Nucleus accumbens (tissue), 56 donors: ENCODE results near the gene UROS.
A peak's percentile ranks its signal among the peaks of the same experiment; 100 is the strongest.

ENCODE experiments used
- DNase-seq, 56 donors: peaks; one replicate each; lab custom pipeline; 2025; lab: John Stamatoyannopoulos, UW

UROS gene

GRCh38 chr10:125822878-125823662 lies at the start of gene UROS, which contains the start of gene BCCIP:
Gene UROS (minus strand): TSS chr10:125823258. CDS start chr10:125816499, 6,759 bp downstream.
Gene BCCIP (plus strand): TSS chr10:125823546. CDS start chr10:125823558, 12 bp downstream.
- DNase-seq, result peak in 55 of 56 donors; percentile 40 to 98 (median 87)

GRCh38 chr10:125871338-125871737 lies 48.3 kb upstream of the UROS start:
- DNase-seq, result no peak

DNA sequence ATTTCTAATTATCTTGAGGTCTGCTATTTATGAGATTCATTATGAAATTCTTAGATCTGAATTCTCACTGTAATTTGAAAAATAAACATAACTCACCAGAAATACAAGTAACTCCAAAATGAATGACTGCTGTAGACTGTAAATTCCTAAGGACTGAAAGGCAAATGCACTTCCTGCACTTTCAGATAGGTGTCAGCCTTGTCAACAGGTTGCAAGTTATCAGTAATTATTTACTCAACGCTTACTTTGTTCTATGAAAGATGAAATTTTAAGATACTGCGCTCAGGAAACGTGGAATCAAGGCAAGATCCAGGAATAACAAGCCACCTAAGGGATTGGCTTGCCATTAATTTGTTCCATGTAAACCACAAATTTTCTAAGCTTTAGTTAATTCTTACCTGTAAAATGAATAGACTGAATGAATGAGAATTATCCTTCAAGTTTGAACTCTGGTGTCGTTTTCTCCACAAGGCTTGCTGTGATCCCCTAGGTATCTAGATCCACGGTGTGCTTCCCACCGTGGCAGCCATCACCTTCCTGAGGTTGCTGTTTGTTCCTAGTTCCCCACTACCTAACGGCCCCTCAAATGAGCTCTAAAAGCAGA lies 45.4 kb upstream of the UROS start:
- DNase-seq, result peak in 1 of 56 donors; percentile 12

GRCh38 chr10:125866421-125867029 lies 43.5 kb upstream of the UROS start:
- DNase-seq, result no peak

DNA sequence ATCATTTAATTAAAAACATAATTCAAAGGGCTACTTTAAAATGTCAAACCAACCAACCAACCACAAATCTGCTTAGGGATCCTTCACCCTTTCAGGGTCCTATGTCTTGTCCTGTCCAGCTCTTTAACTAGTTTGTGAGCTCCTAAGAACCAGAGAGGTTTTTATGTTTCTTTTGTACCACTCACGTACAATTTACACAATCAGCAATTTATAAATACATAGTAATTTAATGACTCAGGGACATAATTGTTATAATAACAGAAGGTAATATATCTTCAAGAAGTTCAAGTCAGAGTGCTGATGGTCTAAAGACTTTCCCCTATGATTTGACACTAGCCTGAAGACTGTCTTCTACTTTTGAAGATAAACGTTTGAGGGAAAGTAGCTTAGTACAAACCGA lies 42.1 kb upstream of the UROS start:
- no peak for DNase-seq

GRCh38 chr10:125859128-125859817 lies 36.2 kb upstream of the UROS start:
- DNase-seq, result no peak

DNA sequence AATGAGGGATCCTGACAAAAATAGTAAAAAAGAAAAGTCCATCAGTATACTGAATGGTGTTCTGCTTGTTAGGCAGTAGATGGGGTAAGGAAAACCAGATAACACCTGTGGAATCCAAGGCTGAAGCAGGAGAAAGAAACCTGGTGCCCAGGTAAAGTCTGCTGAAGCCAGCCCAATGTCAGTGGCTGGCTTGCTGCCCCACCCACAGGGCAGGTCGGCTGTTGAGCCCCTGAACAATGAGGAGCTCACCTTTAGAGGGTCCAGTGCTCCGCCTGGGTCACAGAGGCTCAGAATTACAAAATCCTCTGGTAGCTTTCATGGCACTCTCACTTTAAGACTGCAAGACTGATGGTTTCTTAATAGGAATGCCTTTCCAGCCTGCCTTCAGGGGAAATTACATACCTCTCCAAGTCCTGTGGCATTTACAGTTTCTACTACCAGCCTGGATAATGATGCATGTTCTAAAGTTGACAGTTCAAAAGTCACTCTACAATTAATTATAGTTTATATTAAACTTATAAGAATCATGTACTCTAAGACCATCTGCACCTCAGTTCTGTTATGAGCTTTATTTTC lies 34.2 kb upstream of the UROS start:
- DNase-seq, result no peak

GRCh38 chr10:125852487-125852886 lies 29.4 kb upstream of the UROS start:
- DNase-seq, result peak in 1 of 56 donors; percentile 14

GRCh38 chr10:125850766-125851731 lies 28.0 kb upstream of the UROS start:
- DNase-seq, result no peak

DNA sequence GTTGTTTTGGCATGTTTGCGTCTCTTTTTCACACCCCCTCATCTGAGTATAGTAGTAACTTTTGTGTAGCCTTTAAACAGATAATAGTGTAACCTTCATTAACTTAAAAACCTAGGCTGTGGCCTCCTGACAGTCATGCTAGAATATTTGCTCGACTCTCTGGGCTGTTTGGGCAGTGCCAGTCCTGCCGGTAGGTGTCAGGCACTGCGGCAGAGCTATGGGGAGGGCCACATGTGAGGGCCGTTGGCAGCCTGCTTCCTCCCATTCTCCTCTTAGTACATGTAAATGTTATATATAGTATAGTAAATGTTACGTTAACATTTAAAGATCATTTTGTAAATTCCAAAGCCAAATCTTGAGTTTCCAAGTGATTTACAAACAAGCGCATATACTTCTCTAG lies 26.4 kb upstream of the UROS start:
- no peak for DNase-seq

- no peak for DNase-seq
Observed at GRCh38 chr10:125848857-125849256, 25.8 kb upstream of the UROS start.

DNA sequence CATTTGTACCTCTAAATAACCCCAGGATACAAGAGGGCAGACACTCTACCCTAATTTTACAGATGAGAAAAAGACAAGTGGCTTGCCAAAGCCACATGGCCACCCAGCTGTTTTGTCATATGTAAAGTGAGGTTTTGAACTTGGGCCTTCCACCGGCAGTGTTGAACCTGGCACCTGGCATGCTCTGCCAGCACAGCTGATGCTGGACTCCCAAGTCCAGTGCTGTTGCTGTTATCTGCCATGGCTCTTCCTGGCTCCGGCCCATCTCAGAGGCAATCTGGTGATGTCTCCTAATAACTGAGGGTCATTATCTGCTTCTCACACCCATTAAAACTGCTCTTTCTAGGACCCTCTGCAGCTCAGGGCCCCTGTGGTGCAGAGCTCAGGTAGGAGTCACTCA lies 25.3 kb upstream of the UROS start:
- DNase-seq, result no peak

DNA sequence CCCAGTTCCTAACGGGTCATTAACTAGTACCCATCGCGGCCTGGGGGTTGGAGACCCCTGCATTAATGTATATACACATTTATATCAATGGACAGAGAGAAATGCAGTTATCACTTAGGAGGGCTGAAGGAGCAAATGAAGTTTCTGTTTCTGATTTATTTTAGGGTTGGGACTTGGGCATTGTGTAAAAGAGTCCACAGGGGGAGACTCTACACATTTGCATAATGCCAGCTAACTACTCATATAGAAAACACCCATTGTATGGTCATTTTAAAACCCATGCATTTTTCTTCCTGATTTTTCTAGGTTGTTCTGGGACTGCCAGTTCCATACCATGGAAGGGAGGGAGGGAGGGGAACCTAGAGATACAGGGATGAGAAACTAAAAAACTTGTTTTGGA lies 23.8 kb upstream of the UROS start:
- no peak for DNase-seq

- peak in 1 of 56 donors; percentile 10 for DNase-seq
Observed at GRCh38 chr10:125845617-125846016, 22.6 kb upstream of the UROS start.

DNA sequence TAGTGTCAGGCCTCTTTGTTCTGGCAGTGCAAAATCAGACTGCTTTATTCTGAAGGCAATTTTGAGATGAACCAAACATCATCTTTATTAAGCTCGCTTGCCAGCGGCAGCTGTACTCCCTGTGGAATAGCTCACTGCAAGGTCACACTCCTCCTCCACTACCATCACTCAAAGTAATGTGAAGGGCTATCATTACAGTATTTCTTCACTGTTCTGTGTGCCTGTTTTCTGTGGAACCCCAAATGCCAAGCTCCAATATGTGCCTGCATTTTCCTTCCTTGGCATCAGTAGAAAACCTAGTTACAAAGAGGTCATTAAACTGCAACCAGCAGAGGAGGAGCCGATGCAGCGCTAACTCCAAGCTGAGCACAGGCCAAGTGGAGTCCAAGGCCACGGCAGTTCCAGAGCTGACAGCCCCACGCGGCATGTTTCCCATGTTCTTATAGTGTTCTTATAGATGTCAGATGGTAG lies 21.7 kb upstream of the UROS start:
- peak in 21 of 56 donors; percentile 6 to 49 (median 21) for DNase-seq

DNA sequence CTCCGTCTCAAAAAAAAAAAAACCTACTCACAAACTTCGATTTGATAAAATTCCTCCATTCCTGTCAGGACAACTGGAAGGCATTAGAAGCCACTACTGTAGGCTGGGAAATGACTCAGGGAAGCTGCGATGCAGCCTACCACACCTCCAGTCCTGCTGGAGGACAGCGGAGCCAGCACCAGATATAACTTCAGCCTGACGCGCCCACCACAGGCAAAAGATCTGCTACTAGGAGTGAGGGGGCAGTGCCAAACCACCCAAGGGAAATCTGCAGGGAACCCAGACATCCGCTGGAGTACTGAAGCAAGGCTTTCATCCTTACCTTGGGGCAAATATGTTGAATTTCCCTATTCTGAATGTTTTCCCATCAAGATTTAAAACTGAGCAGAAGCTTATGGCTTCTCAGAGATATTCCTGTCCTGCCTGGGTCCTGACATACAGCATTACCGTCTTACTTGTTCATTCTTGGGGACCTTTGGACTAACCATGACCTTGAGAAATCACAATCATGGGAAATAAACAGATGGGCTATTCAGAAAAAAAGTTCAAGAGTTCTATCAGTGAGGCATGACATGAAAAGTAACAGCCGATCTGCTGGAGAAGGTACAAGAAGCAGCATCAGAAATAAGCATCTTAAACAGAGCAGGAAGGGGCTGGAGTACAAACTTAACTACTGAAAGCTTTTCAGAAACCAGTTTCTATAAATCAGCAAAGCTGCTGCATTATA lies 20.7 kb upstream of the UROS start:
- no peak for DNase-seq

DNA sequence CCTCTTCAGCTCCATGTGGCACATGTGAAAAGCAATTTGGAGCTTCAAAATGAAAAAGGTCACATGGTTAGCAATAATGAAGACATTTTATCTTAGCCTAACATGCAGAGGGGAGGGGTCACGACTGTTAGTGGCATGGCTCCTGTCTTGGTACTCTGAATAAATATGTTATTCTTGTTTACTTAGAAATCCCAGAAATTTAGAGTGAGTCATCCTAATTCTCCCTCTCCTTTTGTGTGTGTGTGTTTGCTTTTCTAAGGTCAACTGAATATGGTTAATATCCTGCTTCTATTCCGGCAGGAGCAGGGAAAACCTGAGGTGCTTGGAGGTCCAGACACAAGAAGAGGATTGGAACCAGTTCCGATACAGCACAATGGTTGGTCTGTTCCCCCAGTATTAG lies 17.9 kb upstream of the UROS start:
- no peak for DNase-seq

DNA sequence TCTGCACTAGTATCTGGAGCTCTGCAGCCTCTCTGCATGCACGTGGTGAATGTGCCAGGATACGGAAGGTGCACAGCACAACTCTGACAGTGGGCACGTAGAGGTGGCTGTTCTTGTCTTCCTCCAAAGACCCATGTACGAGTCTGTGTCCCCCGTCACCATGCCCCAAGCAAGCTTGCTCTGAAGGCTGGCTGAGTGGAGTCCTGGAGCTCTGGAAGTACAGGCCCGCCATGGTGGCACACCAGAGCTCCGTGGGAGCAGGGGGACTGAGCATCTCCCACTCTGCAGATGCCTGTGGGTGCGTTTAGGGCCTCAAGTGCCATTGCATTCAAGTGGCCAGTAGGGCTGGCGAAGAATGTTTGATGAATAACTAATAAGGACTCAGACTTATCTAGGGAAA lies 17.3 kb upstream of the UROS start:
- DNase-seq, result no peak
